ENCODE measurements around the gene IMMP1L.

DNA sequence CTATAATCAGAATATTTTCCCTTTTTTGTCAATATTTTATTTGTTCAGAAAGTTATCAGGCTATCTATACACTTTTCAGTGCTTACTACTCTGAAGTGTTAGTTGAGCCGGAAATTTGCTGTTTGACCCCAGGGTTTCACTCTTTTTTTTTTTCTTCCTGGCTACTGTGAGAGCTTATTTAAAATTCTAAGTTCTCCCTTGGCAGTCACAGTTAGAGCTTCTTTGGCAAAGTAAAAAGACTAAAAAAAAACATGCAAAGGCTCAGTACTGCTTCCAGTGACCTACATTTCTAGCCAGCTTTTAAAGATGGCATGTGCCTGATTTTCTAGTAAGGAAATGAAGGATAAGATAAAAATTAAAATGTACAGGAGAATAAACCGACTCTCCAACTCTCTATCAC, 48.6 kb upstream of the IMMP1L start:
- TF ChIP-seq ESRRG (CRISPR knock-in tag; IDR thresholded peaks at IDR 0.05) = no peak
- TF ChIP-seq ZFP3 (CRISPR knock-in tag; IDR thresholded peaks at IDR 0.05) = no peak
- TF ChIP-seq ZFP30 (CRISPR knock-in tag; IDR thresholded peaks at IDR 0.05) = no peak
- no peak for TF ChIP-seq RARB (CRISPR knock-in tag; IDR thresholded peaks at IDR 0.05)
- TF ChIP-seq, protein P1, sequence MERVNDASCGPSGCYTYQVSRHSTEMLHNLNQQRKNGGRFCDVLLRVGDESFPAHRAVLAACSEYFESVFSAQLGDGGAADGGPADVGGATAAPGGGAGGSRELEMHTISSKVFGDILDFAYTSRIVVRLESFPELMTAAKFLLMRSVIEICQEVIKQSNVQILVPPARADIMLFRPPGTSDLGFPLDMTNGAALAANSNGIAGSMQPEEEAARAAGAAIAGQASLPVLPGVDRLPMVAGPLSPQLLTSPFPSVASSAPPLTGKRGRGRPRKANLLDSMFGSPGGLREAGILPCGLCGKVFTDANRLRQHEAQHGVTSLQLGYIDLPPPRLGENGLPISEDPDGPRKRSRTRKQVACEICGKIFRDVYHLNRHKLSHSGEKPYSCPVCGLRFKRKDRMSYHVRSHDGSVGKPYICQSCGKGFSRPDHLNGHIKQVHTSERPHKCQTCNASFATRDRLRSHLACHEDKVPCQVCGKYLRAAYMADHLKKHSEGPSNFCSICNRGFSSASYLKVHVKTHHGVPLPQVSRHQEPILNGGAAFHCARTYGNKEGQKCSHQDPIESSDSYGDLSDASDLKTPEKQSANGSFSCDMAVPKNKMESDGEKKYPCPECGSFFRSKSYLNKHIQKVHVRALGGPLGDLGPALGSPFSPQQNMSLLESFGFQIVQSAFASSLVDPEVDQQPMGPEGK (CRISPR knock-in tag; IDR thresholded peaks at IDR 0.05; ENCODE audit: borderline replicate concordance) = no peak
- TF ChIP-seq, protein P2, sequence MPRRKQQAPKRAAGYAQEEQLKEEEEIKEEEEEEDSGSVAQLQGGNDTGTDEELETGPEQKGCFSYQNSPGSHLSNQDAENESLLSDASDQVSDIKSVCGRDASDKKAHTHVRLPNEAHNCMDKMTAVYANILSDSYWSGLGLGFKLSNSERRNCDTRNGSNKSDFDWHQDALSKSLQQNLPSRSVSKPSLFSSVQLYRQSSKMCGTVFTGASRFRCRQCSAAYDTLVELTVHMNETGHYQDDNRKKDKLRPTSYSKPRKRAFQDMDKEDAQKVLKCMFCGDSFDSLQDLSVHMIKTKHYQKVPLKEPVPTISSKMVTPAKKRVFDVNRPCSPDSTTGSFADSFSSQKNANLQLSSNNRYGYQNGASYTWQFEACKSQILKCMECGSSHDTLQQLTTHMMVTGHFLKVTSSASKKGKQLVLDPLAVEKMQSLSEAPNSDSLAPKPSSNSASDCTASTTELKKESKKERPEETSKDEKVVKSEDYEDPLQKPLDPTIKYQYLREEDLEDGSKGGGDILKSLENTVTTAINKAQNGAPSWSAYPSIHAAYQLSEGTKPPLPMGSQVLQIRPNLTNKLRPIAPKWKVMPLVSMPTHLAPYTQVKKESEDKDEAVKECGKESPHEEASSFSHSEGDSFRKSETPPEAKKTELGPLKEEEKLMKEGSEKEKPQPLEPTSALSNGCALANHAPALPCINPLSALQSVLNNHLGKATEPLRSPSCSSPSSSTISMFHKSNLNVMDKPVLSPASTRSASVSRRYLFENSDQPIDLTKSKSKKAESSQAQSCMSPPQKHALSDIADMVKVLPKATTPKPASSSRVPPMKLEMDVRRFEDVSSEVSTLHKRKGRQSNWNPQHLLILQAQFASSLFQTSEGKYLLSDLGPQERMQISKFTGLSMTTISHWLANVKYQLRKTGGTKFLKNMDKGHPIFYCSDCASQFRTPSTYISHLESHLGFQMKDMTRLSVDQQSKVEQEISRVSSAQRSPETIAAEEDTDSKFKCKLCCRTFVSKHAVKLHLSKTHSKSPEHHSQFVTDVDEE (CRISPR knock-in tag; IDR thresholded peaks at IDR 0.05) = no peak
- no peak for TF ChIP-seq OSR1 (CRISPR knock-in tag; IDR thresholded peaks at IDR 0.05)
- no peak for TF ChIP-seq ARNTL (CRISPR knock-in tag; IDR thresholded peaks at IDR 0.05; ENCODE audit: borderline replicate concordance, low read depth)
- no peak for TF ChIP-seq ISL1 (CRISPR knock-in tag; IDR thresholded peaks at IDR 0.05)
- TF ChIP-seq, protein P3, sequence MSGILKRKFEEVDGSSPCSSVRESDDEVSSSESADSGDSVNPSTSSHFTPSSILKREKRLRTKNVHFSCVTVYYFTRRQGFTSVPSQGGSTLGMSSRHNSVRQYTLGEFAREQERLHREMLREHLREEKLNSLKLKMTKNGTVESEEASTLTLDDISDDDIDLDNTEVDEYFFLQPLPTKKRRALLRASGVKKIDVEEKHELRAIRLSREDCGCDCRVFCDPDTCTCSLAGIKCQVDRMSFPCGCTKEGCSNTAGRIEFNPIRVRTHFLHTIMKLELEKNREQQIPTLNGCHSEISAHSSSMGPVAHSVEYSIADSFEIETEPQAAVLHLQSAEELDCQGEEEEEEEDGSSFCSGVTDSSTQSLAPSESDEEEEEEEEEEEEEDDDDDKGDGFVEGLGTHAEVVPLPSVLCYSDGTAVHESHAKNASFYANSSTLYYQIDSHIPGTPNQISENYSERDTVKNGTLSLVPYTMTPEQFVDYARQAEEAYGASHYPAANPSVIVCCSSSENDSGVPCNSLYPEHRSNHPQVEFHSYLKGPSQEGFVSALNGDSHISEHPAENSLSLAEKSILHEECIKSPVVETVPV (CRISPR knock-in tag; IDR thresholded peaks at IDR 0.05) = no peak
